NCI-H345 treated with DMSO at 0.1 percent for 48 hours (cell line): Measurements from ENCODE around the gene TBL2.
"Not testable (repeated sequence)": the region's sequence is repeated elsewhere in the genome, so short reads cannot be mapped to it uniquely, and the experiment has no call there.

Experiments
- DNase-seq: peaks from one replicate; lab custom pipeline; 2025; ENCODE audit not compliant: unreplicated experiment; lab: John Stamatoyannopoulos, UW

Gene TBL2

GRCh38 chr7:73537051-73537450, 41.3 kb downstream of the TBL2 start:
- DNase-seq = no peak

DNA sequence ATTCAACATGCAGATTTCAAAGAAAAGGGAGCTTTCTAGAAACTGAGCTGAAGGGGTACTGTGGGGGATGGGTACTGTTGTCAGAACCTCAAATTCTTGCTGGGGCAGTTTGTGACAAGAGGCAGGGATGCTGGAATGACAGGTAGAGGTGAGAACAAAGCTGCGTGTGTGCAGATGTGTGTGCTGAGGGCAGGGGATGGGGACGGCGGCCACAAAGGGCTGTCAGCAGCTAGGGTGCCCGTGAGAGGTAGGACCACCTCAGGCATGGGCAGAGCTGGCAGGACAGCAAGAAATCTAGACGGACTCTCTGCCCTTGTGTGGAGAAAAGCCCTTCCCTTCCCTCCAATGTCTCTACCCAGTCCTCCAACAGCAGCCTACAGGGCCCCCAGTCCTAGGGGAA, 41.9 kb downstream of the TBL2 start:
- DNase-seq = no peak

GRCh38 chr7:73535918-73536317, 42.5 kb downstream of the TBL2 start:
- not testable (repeated sequence) for DNase-seq

DNA sequence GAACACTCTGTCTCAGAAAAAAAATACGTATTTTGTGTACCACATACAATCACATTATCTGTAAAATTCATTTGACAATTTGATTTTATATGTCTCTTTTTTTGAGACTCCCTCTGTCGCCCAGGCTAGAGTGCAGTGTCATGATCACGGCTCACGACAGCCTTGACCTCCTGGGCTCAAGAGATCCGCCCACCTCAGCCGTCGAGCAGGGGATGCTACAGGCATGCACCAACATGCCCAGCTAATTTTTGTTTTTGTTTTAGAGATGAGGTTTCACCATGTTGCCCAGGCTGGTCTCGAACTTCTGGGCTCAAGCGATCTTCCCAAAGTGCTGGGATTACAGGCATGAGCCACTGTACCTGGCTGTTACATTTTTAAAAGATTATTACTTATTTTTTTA, 44.6 kb downstream of the TBL2 start:
- DNase-seq = no peak

DNA sequence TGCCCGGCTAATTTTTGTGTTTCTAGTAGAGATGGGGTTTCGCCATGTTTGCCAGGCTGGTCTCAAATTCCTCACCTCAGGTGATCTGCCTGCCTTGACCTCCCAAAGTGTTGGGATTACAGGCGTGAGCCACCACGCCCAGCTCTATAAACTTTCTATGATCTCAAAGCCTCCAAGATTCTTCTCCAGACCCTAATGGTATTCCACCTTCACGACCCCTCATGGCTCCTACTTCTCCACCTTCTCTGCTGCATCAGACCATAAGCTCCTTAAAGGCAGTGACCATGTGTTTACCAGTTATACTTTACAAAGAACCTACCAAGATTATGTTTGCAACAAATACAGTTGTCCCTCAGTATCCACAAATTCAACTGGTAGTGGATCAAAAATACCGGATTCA, 46.2 kb downstream of the TBL2 start:
- no peak for DNase-seq

DNA sequence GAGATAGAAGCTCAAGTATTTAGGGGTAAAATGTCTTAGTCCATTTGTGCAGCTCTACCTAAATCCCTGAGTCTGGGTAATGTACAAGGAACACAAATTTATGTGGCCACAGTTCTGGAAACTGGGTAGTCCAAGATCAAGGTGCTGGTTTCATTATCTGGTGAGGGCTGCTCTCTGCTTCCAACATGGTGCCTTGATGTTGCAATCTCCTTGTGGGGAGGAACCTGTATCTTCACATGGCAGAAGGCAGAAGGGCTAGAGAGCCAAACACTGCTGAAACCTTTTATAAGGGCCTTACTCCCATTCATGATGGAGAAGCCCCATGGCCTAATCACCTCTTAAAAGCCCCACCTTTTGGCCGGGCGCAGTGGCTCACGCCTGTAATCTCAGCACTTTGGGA, 47.6 kb downstream of the TBL2 start:
- no peak for DNase-seq

DNA sequence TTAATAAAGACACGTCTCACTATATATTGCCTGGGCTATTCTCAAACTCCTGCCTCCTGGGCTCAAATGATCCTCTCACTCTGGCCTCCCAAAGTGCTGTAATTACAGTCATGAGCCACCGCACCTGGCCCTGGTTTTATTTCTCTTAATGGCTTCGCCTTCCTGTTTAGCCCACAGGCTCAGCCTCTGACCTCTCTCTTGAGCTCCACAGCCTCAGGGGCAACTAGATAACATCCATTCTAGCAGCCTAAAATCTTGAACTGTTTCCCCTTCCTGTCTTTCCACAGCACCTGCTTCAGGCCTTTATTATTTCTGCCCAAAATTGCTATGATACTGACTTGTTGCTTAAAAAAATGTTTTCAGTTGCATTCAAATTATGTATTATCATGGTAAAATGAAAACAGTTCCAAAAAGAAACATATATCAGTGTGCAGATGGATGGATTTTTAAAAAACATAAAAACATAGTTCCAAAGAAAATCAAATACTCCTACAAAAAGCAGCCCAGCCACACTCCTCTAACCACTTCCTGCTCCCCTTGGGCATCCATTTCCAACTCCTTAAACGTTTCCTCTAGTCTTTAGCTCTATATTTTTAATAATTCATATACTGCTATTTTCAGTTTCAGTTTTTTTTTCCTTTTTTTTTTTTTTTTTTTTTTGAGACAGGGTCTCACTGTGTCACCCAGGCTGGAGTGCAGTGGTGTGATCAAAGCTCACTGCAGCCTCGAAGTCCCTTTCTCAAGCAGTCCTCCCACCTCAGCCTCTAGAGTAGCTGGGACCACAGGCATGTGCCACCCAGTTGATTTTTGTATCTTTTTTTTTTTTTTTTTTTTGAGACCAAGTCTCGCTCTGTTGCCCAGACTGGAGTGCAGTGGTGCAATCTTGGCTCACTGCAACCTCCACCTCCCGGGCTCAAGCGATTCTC, 51.2 kb downstream of the TBL2 start:
- no peak for DNase-seq

- not testable (repeated sequence) for DNase-seq
Observed at GRCh38 chr7:73526158-73526494, 52.3 kb downstream of the TBL2 start.

GRCh38 chr7:73522105-73522872, 56.1 kb downstream of the TBL2 start, which contains the start of gene BAZ1B:
BAZ1B (minus strand) TSS chr7:73522293; CDS start chr7:73521933, 360 bp downstream.
- peak; percentile 92 for DNase-seq

DNA sequence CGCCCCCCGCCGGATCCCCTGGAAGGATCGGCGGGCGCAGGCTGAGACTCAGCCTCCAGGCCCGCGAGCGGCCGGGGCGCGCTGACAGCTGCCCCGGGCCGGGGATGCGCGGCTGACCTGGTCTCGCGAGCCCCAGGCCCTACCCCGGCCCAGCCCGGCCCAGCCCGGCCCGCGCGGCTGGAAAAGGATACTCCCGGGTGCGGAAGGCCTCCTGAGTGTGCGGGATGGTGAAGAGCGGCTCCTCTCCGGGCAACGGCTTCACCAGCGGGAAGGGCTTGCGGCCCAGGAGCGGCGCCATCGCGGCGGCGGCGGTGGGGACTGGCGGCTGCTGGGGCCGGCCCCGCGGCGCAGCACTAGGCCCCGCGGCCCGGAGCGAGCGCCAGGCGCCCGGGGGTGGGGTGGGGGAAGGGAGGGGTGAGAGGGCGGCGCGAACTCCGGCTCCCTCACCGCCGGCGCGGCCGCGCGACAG, 56.7 kb downstream of the TBL2 start:
- no peak for DNase-seq

- DNase-seq = peak; percentile 18
Observed at GRCh38 chr7:73520673-73521635, 57.4 kb downstream of the TBL2 start.

DNA sequence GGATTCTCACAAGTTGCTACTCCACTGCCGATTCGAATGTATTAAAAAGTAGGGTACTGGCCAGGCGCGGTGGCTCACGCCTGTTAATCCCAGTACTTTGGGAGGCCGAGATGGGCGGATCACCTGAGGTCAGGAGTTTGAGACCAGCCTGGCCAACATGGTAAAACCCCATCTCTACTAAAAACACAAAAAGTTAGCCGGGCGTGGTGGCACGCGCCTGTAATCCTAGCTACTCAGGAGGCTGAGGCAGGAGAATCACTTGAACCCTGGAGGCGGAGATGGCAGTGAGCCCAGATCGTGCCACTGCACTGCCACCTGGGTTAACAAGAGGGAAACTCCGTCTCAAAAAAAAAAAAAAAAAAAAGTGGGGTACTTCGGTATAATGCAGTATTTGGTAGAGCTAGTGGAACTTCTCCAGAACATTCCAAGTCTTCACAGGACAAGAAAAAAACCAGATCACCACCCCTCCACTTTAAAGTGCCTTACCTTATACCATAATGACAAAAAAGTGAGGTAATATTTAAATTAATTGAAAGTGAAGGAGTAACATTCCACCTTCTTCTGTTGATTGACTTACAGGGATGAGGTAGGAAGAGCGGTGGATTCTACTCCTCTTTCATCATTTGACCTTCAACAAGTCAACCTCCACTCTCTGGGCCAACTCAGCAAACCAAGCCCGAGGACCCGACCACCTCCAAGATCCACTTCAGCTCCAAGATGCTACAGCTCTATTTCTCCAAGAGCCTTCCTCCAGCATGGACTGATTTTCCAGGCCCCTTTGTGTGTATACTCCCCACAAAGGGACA, 58.3 kb downstream of the TBL2 start:
- DNase-seq = no peak

- no peak for DNase-seq
Observed at GRCh38 chr7:73518470-73518869, 59.9 kb downstream of the TBL2 start.
